ENCODE results near the gene BCL2L2.
A peak's percentile ranks its signal among the peaks of the same experiment; 100 is the strongest.
"Not testable (repeated sequence)": the region's sequence is repeated elsewhere in the genome, so short reads cannot be mapped to it uniquely, and the experiment has no call there.

The BCL2L2 gene, protein sequence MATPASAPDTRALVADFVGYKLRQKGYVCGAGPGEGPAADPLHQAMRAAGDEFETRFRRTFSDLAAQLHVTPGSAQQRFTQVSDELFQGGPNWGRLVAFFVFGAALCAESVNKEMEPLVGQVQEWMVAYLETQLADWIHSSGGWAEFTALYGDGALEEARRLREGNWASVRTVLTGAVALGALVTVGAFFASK

DNA sequence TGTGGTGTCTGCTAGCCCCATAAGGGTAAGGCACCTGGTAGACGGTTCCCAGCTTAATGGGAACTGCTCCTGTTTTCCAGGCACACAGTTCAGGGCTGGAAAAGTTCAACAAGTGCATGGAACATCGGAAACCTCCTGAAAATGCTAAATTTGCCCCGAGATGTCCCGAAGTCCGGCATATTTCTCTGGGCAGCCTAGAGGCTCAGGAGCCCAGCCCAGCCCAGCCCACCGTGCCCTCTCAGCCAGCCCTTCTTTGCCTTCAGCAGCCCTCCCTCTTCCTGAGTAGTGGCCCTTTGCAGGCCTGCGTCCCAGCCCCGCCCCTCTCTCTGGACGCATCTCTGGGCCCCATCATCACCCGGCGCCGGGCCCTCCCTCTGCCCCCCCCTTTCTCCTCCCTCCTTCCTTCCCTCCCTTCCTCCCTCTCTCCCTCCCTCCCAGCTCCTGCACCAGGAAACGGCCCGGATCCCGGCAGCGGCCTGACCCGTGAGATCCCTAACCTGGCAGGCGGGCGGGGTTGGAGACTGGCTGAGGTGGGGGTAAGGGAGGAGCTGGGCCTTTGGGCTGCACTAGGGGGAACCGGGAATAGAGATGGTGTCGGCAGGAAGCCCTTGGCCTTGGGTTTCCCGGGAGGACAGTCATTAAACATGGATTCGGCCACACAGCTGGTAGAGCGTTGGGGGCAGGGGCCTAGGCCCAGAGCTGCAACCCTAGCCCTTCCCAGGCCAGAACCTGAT, at the start of gene BCL2L2:
BCL2L2 (plus strand) TSS at position 422 of the 734 bp plus-strand sequence. CDS start 935 bp downstream, outside the sequence.
- DNase-seq, result peak; percentile 55

DNA sequence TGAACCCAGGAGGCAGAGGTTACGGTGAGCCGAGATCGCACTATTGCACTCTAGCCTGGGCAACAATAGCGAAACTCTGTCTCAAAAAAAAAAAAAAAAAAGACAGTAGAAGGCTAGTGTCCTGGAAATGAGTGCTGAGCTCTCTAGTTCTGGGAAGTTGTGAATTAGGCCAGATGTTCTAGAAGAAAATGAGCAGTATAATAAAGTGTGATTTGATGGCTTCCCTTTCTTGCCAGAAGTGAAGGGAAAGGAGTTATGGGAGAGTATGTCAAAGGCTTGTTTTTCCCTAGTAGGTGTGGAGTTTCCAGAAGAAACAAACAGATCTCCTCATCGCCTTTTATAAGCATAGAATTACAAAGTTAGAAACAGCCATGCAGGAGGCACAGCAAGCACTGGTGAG, 48.4 kb upstream of the BCL2L2 start:
- no peak for DNase-seq

DNA sequence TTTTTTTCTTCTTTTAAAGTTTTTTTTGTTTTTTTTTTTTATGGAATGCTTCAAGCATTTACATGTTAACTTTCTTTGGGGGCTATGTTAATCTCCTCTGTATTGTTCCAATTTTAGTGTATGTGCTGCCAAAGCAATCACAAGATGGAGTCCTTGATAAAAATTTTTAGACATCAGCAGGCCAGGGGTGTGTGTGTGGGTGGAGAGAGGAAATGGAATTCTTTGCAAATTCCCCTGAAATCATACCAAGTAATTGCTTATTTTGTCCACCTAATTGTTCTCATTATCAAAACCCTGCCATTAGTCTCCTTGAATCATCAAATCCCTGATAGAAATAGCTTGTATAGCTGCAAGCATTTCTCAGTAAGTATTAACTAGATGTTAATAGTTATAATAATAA, 47.2 kb upstream of the BCL2L2 start:
- no peak for DNase-seq

DNA sequence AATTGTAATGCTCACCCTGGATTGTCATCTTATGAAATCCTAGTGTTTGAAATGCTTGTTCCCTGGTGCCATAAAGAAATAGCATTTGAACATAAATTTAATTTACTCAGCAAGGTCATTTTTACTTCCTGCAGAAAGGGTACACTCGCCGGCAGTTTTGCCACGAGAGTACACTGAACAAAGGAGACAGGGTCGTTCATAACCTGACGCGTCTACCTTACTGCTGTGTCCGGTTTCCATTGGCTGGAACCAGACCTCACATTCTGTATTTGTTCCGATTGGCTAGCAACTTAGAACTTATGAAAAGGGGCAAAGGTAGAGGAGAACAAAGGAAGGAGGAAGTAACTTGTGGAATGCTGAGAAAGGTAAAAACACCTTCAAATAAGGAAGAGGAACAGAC, 45.8 kb upstream of the BCL2L2 start:
- DNase-seq, result not testable (repeated sequence)

DNA sequence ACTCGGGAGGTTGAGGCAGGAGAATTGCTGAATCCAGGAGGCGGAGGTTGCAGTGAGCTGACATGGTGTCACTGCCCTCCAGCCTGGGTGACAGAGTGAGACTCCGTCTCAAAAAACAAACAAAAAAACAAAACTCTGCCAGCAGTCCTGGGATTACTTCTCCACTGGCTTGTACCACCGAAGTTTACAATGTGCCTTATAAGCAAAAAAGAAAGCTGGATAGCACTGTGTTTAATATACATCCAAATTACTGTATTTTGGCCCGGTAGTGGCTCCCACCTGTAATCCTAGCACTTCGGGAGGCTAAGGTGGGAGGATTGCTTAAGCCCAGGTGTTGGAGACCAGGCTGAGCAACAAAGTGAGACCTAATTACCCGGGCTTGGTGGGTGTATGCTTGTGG, 37.4 kb upstream of the BCL2L2 start:
- no peak for DNase-seq

DNA sequence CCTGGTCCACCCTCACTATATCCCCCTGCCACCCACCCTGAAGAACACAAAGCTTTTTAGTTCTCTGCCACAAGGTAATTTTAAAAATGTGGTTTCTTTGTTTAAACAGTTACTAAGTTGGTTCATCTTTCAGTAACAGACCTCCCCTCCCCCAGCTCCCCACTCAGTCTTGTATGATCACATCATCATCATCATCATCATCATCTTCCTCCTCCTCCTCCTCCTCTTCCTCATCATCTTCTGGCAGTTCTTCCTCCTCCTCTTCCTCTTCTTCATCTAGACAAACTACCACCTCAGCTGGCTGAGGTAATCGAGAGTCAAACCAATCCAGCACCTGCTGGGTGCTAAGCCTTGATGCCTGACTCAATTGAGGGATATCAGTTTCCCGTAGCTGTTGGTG, 31.2 kb upstream of the BCL2L2 start:
- no peak for DNase-seq

DNA sequence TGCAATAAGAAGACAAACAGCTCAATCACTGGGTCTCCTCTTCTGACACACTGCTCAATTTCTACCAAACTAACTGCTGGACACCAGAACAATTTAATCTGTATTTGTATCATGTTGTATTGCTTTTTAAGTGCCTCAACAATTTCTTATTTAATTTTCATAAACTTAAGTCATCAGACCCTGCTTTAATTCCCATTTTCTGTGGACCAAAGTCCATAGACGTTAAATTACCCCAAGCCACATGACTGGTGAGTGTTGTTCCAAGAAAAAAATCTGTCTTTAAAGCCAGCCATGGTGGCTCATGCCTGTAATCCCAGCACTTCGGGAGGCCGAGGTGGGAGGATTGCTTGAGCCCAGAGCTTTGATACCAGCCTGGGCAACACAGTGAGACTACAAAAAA, 29.4 kb upstream of the BCL2L2 start:
- DNase-seq, result no peak

DNA sequence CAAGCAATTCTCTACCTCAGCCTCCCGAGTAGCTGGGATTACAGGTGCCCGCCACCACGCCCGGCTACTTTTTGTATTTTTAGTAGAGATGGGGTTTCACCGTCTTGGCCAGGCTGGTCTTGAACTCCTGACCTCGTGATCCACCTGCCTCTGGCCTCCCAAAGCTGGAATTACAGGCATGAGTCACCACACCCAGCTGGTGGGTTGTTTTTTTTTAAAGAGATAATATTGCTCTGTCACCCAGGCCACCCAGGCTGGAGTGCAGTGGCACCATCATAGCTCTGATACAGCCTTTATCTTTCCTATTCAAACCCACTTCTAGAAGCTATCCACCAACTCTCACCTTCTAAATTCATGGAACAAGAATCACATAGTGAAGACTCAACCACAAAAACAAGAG, 28.7 kb upstream of the BCL2L2 start:
- DNase-seq, result not testable (repeated sequence)

DNA sequence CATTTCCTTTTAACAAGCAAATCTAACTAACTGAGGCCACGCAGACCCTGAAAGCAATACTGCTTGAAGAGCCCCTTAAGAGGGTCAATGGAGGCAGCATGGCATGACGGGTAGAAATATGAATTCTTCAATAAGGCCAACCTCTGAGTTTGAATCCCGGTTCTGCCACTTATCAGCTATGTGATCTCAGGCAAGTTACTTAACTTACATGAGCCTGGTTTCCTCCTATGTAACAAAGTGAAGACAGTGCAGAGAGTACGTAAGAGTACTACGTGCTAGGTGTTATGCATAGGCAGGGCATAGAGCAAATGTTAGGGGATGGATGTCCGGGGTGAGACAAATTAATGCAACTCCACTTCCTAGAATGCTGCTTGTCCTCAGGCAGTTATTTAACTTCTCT, 25.4 kb upstream of the BCL2L2 start:
- no peak for DNase-seq

DNA sequence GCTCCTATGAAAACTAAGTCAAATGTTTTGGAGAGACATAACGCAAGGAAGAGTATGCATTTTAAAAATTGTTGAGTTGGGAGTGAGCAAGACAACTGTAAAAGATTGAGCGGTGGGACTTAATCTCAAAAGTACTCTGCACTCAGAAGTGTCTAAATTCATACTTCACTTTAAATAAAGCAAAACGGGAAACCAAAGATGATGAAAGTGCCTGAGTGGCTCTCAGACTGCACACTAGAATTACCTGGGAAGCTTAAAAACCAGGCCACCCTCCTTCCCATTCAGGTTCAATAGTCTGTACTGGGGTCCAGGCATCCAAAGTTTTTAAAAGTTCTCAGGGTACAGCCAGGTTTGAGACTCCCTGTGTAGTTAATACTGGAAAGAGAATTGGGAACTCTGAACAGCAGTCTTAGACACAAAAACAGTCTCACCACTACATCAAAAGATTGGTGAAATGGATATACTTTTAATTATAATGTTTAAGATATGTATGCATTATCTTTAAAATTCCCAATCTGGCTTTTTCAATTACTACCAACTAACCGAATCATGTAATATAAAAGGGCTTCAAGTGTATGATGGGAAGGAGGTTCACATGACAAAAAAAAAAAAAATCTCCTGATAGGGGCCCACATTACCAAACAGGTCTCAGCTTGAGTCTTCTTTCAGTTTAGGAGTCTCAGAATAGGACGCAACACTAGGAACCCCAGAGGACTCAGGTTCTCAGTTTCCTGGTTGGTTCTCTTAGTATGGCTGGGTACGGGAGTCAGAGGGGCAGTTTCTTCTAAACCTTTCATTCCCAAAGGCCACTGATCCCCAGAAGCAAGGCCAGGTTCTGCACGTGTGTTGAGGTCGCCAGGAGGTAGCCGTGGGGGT, 21.7 kb upstream of the BCL2L2 start:
- DNase-seq, result no peak

DNA sequence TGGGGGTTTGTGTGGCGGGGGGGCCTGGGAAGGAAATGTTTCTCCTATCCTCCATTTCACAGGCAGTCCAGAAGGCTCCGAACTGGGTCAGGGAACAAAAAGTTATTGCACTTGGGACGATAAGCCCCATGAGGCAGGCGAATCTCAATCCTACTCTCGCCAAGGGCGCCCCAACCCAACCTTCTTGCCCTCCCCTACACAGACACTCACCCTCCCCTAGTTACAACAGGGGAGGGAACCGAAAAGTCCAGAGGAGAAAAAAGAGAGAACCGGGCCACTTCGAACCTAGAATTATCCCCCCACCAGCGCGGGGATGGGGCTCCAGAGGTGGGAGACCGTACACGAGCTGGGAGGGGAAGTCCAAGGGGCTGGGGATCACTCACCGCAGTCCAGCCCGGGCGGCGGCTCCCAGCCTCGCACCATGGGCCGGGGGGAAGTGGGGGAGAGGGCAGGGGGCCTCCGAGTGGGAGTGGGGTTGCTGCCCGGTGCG, 21.1 kb upstream of the BCL2L2 start:
- no peak for DNase-seq

DNA sequence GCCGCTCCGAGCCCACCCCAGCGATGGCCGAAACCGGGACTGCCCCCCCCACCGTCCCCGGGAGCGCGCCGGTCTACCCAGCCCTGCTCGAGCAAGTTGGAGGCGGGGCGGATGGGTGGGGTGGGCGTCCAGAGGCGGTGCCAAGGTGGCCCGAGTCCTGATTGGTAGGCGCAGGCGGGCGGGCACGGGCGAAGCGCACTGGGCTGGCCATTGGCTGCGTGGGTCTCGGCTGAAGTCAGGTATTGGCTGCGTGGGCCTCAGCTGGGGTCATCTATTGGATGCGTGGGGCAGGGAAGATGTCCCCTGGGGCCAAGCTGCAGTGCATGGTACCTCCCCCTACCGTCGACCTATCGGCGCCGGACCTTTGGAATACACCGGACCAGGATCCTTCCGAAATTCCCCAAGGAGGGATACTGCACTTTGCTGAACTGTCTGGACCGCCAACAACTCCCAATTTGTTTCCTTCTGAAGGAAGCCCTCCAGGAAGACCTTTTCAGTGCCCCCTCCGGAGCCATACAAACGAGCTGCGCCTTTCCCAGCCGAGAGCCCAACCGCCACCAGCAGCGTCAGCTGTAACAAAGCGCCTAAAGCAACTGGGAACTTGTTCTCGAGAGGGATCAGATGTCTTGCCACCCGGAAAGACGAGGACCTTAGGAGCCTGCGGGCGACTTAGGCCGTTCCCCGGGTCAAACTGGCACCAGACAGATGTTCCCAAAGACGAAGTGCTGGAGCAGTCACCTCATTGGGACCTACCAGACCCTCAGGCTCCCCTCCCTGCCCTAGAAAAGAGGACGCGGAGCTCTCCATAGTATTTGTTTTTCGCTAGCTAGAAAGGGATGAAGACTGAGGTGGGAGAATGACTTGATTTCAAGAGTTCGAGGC, 20.4 kb upstream of the BCL2L2 start, which contains the start of gene HOMEZ:
HOMEZ (minus strand) TSS at position 113 of the 882 bp plus-strand sequence. CDS start 180 bp downstream, outside the sequence.
- peak; percentile 71 for DNase-seq

DNA sequence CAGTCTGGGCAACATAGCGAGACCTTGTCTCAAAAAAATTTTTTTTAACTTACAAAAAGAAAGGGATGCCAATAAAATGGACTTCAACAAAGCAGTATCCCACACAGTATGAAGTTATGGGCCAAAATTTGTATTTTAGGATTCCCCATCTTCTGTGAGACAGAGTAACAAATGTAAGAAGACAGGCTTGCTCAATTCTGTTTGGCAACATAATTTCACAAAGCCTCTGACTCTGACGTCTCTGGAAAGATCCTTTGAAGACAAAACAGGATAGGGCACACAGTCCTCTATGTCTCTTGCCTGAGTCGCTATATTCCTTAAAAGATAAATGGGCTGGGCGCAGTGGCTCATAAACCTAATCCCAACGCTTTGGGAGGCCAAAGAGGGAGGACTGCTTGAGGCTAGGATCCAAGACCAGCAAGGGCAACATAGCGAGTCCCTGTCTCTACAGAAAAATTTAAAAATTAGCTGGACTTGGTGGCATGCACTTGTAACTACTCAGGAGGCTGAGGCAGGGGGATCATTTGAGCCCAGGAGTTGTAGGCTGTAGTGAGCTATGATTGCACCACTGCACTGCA, 19.6 kb upstream of the BCL2L2 start:
- DNase-seq, result no peak

DNA sequence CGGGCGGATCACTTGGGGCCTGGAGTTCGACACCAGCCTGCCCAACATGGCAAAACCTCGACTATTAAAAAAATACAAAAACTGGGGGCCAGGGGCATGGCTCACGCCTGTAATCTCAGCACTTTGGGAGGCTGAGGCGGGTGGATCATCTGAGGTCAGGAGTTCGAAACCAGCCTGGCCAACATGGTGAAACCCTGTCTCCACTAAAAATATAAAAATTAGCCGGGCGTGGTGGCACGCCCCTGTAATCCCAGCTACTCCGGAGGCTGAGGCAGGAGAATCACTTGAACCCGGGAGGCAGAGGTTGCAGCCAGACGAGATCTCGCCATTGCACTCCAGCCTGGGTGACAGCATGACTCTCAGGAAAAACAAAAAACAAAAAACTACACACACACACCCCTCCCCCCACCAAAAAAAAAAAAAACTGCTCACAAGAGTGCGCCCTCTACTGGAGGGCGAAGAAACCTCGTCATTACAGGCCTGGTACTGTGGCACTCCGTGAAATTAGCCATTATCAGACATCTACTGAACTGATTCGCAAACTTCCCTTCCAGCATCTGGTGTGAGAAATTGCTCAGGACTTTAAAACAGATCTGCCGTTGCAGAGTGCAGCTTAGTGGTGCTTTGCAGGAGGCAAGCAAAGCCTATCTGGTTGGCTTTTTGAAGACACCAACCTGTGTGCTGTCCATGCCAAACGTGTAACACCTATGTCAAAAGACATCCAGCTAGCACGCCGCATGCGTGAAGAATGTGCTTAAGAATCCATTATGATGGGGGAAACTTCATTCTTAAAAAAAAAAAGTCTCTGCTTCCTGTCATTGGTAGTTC, 11.7 kb upstream of the BCL2L2 start:
- DNase-seq, result no peak

DNA sequence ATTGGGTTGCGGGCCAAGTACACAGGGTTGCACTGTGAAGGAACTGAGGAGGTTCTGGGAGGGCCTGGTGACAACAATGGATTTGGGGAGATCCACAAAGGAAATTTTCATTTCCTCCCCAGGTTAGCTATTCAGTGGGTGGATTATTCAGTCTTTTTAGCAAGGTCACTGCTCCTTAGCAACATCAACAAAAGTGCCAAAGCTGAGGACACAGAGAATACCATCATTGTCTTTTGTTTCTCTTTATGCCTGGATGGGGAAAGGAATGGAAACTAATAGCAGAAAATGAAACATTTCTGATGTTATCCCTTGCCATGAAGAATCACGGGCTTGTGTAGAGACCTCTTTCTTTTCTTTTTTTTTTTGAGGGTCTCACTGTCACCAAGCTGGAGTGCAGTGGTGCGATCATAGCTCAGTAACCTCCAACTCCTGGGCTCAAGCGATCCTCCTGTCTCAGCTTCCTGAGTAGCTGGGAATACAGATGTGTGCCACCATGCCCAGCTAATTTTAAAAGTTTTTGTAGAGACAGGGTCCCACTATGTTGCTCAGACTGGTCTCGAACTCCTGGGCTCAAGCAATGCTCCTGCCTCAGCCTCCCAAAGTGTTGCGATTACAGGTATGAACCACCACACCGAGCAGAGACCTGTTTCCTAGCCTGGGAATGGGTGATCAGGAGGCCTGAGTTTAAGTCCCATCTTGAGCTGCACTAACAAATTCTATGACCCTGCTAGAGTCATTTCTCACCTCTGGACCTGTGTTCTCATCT, 10.4 kb upstream of the BCL2L2 start:
- DNase-seq, result no peak

DNA sequence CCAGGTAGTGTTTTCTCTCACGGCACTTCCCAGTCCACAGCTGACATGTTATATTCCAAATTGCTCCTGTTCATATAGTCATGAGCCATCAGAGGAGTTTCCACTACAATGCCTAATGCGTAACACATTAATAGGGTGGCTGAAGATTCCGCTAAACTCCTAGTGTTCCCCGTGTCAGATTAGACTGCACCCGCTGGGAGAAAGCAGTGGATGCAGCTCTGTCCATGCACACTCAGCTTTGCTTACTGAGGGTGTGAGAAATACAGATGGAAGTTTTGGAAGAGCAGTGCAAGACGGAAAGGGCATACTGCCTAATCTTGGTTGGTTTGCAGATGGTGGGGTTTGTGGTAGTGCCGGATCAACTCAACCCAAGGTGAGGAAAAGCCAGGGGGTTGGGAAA, 9.5 kb upstream of the BCL2L2 start:
- DNase-seq, result no peak

DNA sequence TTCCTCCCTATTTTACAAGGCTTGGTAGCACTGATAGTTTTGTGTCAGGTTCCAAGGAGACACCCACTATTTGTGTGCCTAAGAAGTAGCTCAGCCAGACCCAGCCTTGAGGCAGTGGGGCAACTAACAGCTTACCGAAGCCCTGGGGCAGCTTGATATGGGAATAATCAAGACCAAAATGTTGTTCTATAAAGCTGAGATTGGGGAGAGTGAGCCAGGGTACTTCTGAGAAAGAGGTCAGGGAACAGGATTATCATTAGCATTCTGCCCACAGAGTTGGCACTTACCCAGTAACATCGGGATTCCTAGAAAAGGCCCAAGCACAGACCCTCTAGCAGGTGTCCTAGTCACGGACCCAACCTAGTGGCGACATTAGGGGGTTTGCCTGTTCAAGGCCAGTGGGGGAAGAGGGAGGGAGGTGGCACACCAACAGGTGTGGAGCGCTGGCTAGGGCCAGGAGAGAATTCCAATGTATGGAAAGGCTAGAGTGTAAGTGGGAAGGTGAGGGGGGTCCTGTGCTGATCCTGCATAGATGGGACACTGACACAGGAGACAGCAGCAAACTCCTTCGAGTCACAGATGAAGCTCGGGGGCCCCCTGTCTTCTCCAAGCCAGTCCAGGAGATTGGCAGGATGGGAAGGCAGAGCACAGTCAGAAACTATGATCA, 8.9 kb upstream of the BCL2L2 start:
- DNase-seq, result no peak

DNA sequence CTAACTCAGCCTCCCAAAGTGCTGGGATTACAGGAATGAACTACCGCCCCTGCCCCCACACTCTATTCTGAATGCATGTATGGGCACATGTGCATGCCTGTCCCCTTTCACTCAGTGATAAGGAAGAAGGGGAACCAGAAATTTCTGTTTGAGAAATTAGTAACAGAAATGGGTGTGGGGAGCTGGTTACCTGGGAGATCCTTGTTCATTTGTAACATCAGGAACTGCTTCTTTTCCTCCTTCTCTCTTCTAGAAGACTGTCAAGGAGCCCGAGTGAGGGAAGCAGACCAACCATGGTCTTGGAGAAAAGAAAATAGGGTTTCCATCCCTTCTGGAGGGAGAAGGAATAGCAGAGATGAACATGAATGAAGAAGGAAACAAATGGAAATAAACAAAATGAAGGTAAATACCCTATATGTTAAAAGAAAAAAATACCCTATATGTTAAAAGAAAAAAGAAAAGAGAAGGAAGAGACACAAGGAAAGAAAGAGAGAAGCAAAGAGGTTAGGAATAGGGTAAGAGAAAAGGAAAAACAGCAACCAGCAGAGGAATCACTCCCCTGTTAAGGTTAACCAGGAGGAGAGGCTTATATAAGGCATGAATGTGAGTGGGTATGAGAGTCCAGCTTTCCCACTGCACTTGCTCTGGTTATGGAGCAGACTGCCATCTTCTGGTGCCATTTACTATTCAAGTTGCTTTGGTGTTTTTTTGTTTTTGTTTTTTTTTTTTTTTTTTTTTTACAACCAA, 7.2 kb upstream of the BCL2L2 start:
- no peak for DNase-seq
